K562 (cell line): ENCODE data around the gene HAS3. TPM values are rescaled to one million over a fixed set of nuclear protein-coding genes. Genes with fewer than 3 reads are reported as not detected.

Experiments used
- ATAC-seq: fragments of 200-7000 bp; cut with Tn5 transposase; 3 replicates; pipeline ENCODE4 v1.9.1; 2020; ENCODE audit warnings: moderate library complexity
- BruUV-seq: library from RNA; stranded (reverse); fragments of 400-500 nt; replicated peaks from 2 replicates; lab custom pipeline; 2021; lab: Mats Ljungman, UMichigan
- CTCF ChIA-PET: fragments of 300-600 bp; formaldehyde crosslinking; extraction: SDS; loops from one replicate; lab custom pipeline; 2021; ENCODE audit warnings: low intra/inter-chr PET ratio; lab: Yijun Ruan, JAX
- POLR2A ChIA-PET: fragments of 300-600, 350-650 bp; sonication (Branson Sonifier 250); formaldehyde crosslinking; extraction: SDS; loops from one replicate; lab custom pipeline; 2021; ENCODE audit warnings: antibody characterized with exemption, inconsistent platforms; lab: Yijun Ruan, JAX
- DNase-seq, 4 experiments: peaks; one replicate each; pipeline versions ENCODE4 v3.0.0 to v3.0.0-alpha.2; 2011 to 2018; ENCODE audit warnings: low spot score in 3 of 4, mixed read lengths in 3 of 4; ENCODE audit errors: extremely low read depth in 1 of 4
- FAIRE-seq: peaks from 2 replicates; lab custom pipeline; 2011; peaks lifted over from hg19 to GRCh38; lab: Jason Lieb, UNC
- H2AFZ ChIP-seq: 2 replicates; pipeline ENCODE4 v1.6.0; 2011; ENCODE audit warnings: low read depth, low read length, control low read depth, inconsistent platforms
- H3K27ac ChIP-seq: fragments of 200-600 bp; 3 replicates; pipeline ENCODE4 v1.8.0; 2011; ENCODE audit warnings: low read depth, mild to moderate bottlenecking, control low read depth, inconsistent platforms, low read length, moderate library complexity, mixed read lengths; ENCODE audit errors: extremely low read depth
- H3K27me3 ChIP-seq, 2 experiments: fragments of 300-600 bp in 1 of 2; 2 replicates in 1 of 2; 3 replicates in 1 of 2; pipeline versions ENCODE4 v1.6.0 to v1.8.0; 2011; ENCODE audit warnings: inconsistent platforms in 2 of 2, low read length in 2 of 2, mild to moderate bottlenecking in 1 of 2, mixed read lengths in 1 of 2, moderate library complexity in 1 of 2; ENCODE audit not compliant: control insufficient read depth in 2 of 2, insufficient read depth in 2 of 2
- H3K36me3 ChIP-seq: fragments of 300-600 bp; 3 replicates; pipeline ENCODE4 v1.8.0; 2011; ENCODE audit warnings: mild to moderate bottlenecking, low read length, inconsistent platforms; ENCODE audit not compliant: control insufficient read depth, insufficient read depth
- H3K4me1 ChIP-seq, 2 experiments: fragments of 200-600 bp in 1 of 2; replicated peaks in 1 of 2; 2 replicates in 1 of 2; 3 replicates in 1 of 2; pipeline versions ENCODE4 v1.5.1 to v1.8.0; 2011; ENCODE audit warnings: inconsistent platforms in 2 of 2, low read length in 2 of 2, mild to moderate bottlenecking in 1 of 2, mixed read lengths in 1 of 2, moderate library complexity in 1 of 2; ENCODE audit not compliant: control insufficient read depth in 2 of 2, insufficient read depth in 2 of 2
- H3K4me2 ChIP-seq: 2 replicates; pipeline ENCODE4 v1.6.1; 2011; ENCODE audit warnings: low read length, control low read depth, inconsistent platforms, mixed read lengths; ENCODE audit not compliant: insufficient read depth
- H3K4me3 ChIP-seq: fragments of 200-600 bp; sonication (generic), shearing (Covaris generic); 2 replicates; pipeline ENCODE4 v1.5.1; 2016; ENCODE audit warnings: control low read depth, inconsistent platforms
- H3K79me2 ChIP-seq: fragments of 200-600 bp; 3 replicates; pipeline ENCODE4 v1.8.0; 2011; ENCODE audit warnings: low read length, inconsistent platforms; ENCODE audit not compliant: control insufficient read depth, insufficient read depth
- H3K9ac ChIP-seq, 2 experiments: 2 replicates each; pipeline versions ENCODE4 v1.6.0 to v1.6.1; 2011; ENCODE audit warnings: low read depth in 2 of 2, low read length in 2 of 2, control low read depth in 1 of 2, inconsistent platforms in 1 of 2, mild to moderate bottlenecking in 1 of 2, mixed read lengths in 1 of 2; ENCODE audit not compliant: insufficient read depth in 1 of 2
- H3K9me1 ChIP-seq: one replicate; pipeline ENCODE4 v1.6.0; 2011; ENCODE audit warnings: inconsistent platforms, mild to moderate bottlenecking, low read length, moderate library complexity; ENCODE audit not compliant: control insufficient read depth, insufficient read depth
- H3K9me3 ChIP-seq: replicated peaks from 2 replicates; pipeline ENCODE4 v1.5.1; 2011; ENCODE audit warnings: low read depth, low read length, inconsistent platforms; ENCODE audit not compliant: control insufficient read depth, insufficient read depth
- H4K20me1 ChIP-seq: replicated peaks from 2 replicates; pipeline ENCODE4 v1.6.1; 2011; ENCODE audit warnings: low read length, inconsistent platforms, mixed read lengths; ENCODE audit not compliant: control insufficient read depth, insufficient read depth
- ARID1B ChIP-seq: fragments of 450-650 bp; IDR thresholded peaks from 2 replicates; pipeline ENCODE4 v1.6.1; 2016; ENCODE audit warnings: antibody characterized with exemption, mild to moderate bottlenecking, inconsistent platforms
- E2F1 ChIP-seq: sonication (generic); formaldehyde crosslinking; IDR thresholded peaks from 2 replicates; pipeline ENCODE4 v1.8.1; 2023; ENCODE audit warnings: mild to moderate bottlenecking, missing genetic modification reagents, moderate library complexity
- ELF4 ChIP-seq: fragments of 450-650 bp; formaldehyde crosslinking; IDR thresholded peaks from 2 replicates; pipeline ENCODE4 v1.4.0; 2022; ENCODE audit warnings: missing genetic modification characterization
- ETV6 ChIP-seq, 3 experiments: fragments of 150-350 bp in 1 of 3; sonication (generic) in 1 of 3; formaldehyde crosslinking in 1 of 3; IDR thresholded peaks; 2 replicates each; pipeline versions ENCODE4 v1.6.1 to v1.8.0; 2014 to 2022; ENCODE audit warnings: borderline replicate concordance in 2 of 3, low read depth in 2 of 3, antibody characterized with exemption in 1 of 3, low read length in 1 of 3, mild to moderate bottlenecking in 1 of 3, missing genetic modification reagents in 1 of 3
- HIVEP1 ChIP-seq: fragments of 250-450 bp; sonication (Bioruptor Pico); IDR thresholded peaks from 2 replicates; pipeline ENCODE4 v1.4.0; 2020; ENCODE audit warnings: mild to moderate bottlenecking
- MAFG ChIP-seq: fragments of 450-650 bp; conservative IDR thresholded peaks from 2 replicates; pipeline ENCODE4 v1.6.1; 2016; ENCODE audit warnings: missing genetic modification characterization, missing compliant biosample characterization
- MECOM ChIP-seq: fragments of 250-450 bp; sonication (Bioruptor Pico); IDR thresholded peaks from 2 replicates; pipeline ENCODE4 v1.8.0; 2022; ENCODE audit warnings: inconsistent platforms
- MLX ChIP-seq, 2 experiments: fragments of 450-650 bp in 1 of 2; sonication (generic) in 1 of 2; formaldehyde crosslinking; conservative IDR thresholded peaks; 2 replicates each; pipeline versions ENCODE4 v1.4.0 to v1.8.1; 2020 to 2022; ENCODE audit warnings: mild to moderate bottlenecking in 1 of 2, missing genetic modification reagents in 1 of 2
- RBFOX2 ChIP-seq: fragments of 200-400 bp; formaldehyde crosslinking; IDR thresholded peaks from 2 replicates; pipeline ENCODE4 v1.6.1; 2017; ENCODE audit warnings: low read depth, mild to moderate bottlenecking, low read length, moderate library complexity
- SMARCA4 ChIP-seq: fragments of 450-650 bp; IDR thresholded peaks from 2 replicates; pipeline ENCODE4 v1.6.1; 2016
- SRSF3 ChIP-seq: fragments of 200-400 bp; formaldehyde crosslinking; IDR thresholded peaks from 2 replicates; pipeline ENCODE4 v1.6.1; 2016; ENCODE audit warnings: mild to moderate bottlenecking, low read length, moderate library complexity; ENCODE audit not compliant: insufficient read depth
- ZNF134 ChIP-seq: fragments of 250-450 bp; sonication (Bioruptor Pico); conservative IDR thresholded peaks from 2 replicates; pipeline ENCODE4 v1.4.0; 2020
- ZNF316 ChIP-seq: fragments of 450-650 bp; IDR thresholded peaks from 2 replicates; pipeline ENCODE4 v1.6.1; 2016
- WGBS: fragments of 100-300 bp; shearing (Covaris generic); methylation state at CpG from one replicate; pipeline ENCODE4 v1.1.6; 2016; ENCODE audit warnings: low coverage, mixed read lengths; ENCODE audit not compliant: insufficient coverage; ENCODE audit errors: missing lambda C conversion rate; 5-methylcytosine and 5-hydroxymethylcytosine counted together
- in situ Hi-C: fragments of 300-500 bp; cut with MboI; formaldehyde crosslinking; loops from 4 replicates; pipeline ENCODE4 v1.15.0; 2018; ENCODE audit warnings: inconsistent platforms, mixed read lengths
- intact Hi-C: fragments of 100-400 bp; cut with micrococcal nuclease; formaldehyde crosslinking; loops from 2 replicates; pipeline ENCODE4 v1.14.2; 2022
- polyA plus RNA-seq, 8 experiments: library from polyadenylated mRNA; depleted of rRNA in 4 of 8; stranded (reverse) in 5 of 8; unstranded in 3 of 8; fragments of >200 nt; fragmentation: Nextera tagmentation in 2 of 8; fragmentation: Illumina TruSeq in 1 of 8; extraction: Ambion mirVana in 2 of 8; extraction: Trizol in 1 of 8; gene quantifications; 2 replicates each; pipeline versions ENCODE4 v1.2.1 to v1.2.3, GENCODE V29; 2011 to 2014; ENCODE audit warnings: inconsistent platforms in 1 of 8, missing spikeins in 1 of 8
- total RNA-seq, 7 experiments: library from RNA; depleted of rRNA in 6 of 7; stranded (reverse); fragments of >200 nt in 6 of 7; fragmentation: Illumina TruSeq in 2 of 7; extraction: Trizol in 2 of 7; gene quantifications; 2 replicates each; pipeline versions ENCODE4 v1.2.1 to v1.2.3, GENCODE V29; 2011 to 2021; ENCODE audit warnings: low replicate concordance in 1 of 7
- TF ChIP-seq, protein P1 (sequence below): fragments of 250-450 bp; sonication (Bioruptor Pico); IDR thresholded peaks from 2 replicates; pipeline ENCODE4 v1.5.1; 2021; ENCODE audit warnings: mild to moderate bottlenecking
- TF ChIP-seq, protein P2 (sequence below): fragments of 150-350 bp; IDR thresholded peaks from 2 replicates; pipeline ENCODE4 v1.6.1; 2014; ENCODE audit warnings: low read depth, mild to moderate bottlenecking, low read length, borderline replicate concordance

Gene HAS3
- total and polyA plus RNA-seq, 9 of the 15 experiments (the other 6 are each of a cell fraction or from before 2014, with no cell fraction given), result 0.04 to 0.33 (median 0.13) TPM; not detected in 1

GRCh38 chr16:69133373-69133954 lies 28.0 kb downstream of the HAS3 start:
- POLR2A ChIA-PET, result interaction anchor here (0.6 to 1.1 kb wide), 7 partner anchors 9 to 454 kb away, joined by 3 to 5 read pairs (median 3); no protein-coding TSS in a partner anchor
- intact Hi-C loops (no loop called here), in situ Hi-C loops (no loop called here)
- WGBS, result 1% methylated on average over 5 of the region's 5 CpGs
- Histone ChIP-seq H3K27me3 (no peaks in the 10 kb centered on the region), H3K4me1 (peaks cover 9 to 17% of the 10 kb centered on the region in 2 experiments; a peak in 3 of 5 replicates), H3K79me2 (peaks cover 94% of the 10 kb centered on the region), H3K9me1 (no peaks in the 10 kb centered on the region), H3K4me2 (peak overlapping the region; percentile 94), H3K9ac (peak overlapping the region; percentile 96 to 99), H3K9me3 (no peaks in the 10 kb centered on the region), H4K20me1 (no peaks in the 10 kb centered on the region; the same call in 1 of the 2 replicates), H3K4me3 (peak overlapping the region; percentile 84), H3K36me3 (peaks cover 74% of the 10 kb centered on the region), H3K27ac (peak overlapping the region; percentile 94), H2AFZ (no peak overlapping the region)
- DNase-seq (peak in 1 of 4 experiments; percentile 23), FAIRE-seq (no peak), ATAC-seq (no peak)
- CTCF ChIA-PET, result interaction anchor here (0.6 kb wide), 1 partner anchor 178 kb away, joined by 5 read pairs; no protein-coding TSS in a partner anchor
- BruUV-seq, result no TSS peak
- peak; percentile 53; the same call in 1 of the 2 replicates for TF ChIP-seq ZNF316
- TF ChIP-seq MECOM (CRISPR knock-in tag), result no peak
- TF ChIP-seq ELF4 (CRISPR knock-in tag), result no peak
- TF ChIP-seq MAFG (tag), result 0 out of 2 replicates have a peak, but pooled peaks have one; percentile 9
- TF ChIP-seq E2F1 (CRISPR knock-in tag), result no peak
- TF ChIP-seq, protein P1, sequence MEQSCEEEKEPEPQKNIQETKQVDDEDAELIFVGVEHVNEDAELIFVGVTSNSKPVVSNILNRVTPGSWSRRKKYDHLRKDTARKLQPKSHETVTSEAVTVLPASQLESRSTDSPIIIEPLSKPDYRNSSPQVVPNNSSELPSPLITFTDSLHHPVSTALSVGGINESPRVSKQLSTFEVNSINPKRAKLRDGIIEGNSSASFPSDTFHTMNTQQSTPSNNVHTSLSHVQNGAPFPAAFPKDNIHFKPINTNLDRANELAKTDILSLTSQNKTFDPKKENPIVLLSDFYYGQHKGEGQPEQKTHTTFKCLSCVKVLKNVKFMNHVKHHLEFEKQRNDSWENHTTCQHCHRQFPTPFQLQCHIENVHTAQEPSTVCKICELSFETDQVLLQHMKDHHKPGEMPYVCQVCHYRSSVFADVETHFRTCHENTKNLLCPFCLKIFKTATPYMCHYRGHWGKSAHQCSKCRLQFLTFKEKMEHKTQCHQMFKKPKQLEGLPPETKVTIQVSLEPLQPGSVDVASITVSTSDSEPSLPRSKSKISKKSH (CRISPR knock-in tag), result no peak
- TF ChIP-seq RBFOX2, result 0 out of 2 replicates have a peak, but pooled peaks have one; percentile 2
- no peak for TF ChIP-seq MLX (CRISPR knock-in tag; conservative IDR thresholded peaks at IDR 0.05)
- 0 out of 2 replicates have a peak, but pooled peaks have one; percentile 13 for TF ChIP-seq SMARCA4
- no peak for TF ChIP-seq ZNF134
- TF ChIP-seq ARID1B, result peak; percentile 26; the same call in 1 of the 2 replicates
- TF ChIP-seq, protein P2, sequence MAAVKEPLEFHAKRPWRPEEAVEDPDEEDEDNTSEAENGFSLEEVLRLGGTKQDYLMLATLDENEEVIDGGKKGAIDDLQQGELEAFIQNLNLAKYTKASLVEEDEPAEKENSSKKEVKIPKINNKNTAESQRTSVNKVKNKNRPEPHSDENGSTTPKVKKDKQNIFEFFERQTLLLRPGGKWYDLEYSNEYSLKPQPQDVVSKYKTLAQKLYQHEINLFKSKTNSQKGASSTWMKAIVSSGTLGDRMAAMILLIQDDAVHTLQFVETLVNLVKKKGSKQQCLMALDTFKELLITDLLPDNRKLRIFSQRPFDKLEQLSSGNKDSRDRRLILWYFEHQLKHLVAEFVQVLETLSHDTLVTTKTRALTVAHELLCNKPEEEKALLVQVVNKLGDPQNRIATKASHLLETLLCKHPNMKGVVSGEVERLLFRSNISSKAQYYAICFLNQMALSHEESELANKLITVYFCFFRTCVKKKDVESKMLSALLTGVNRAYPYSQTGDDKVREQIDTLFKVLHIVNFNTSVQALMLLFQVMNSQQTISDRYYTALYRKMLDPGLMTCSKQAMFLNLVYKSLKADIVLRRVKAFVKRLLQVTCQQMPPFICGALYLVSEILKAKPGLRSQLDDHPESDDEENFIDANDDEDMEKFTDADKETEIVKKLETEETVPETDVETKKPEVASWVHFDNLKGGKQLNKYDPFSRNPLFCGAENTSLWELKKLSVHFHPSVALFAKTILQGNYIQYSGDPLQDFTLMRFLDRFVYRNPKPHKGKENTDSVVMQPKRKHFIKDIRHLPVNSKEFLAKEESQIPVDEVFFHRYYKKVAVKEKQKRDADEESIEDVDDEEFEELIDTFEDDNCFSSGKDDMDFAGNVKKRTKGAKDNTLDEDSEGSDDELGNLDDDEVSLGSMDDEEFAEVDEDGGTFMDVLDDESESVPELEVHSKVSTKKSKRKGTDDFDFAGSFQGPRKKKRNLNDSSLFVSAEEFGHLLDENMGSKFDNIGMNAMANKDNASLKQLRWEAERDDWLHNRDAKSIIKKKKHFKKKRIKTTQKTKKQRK, result no peak
- TF ChIP-seq HIVEP1, result no peak
- no peak for TF ChIP-seq ETV6 (IDR thresholded peaks at IDR 0.05; ENCODE audit: borderline replicate concordance in 1 of 2, low read depth in 2 of 2, low read length in 1 of 2)
- no peak for TF ChIP-seq ETV6 (CRISPR knock-in tag; IDR thresholded peaks at IDR 0.05; ENCODE audit: borderline replicate concordance)
- no peak for TF ChIP-seq SRSF3
